Right forelimb (tissue), 1 donor: ENCODE results near the gene TBX4.
"Not testable (repeated sequence)": the region's sequence is repeated elsewhere in the genome, so short reads cannot be mapped to it uniquely, and the experiment has no call there.

ENCODE experiments used
- DNase-seq: peaks from one replicate; pipeline ENCODE4 v3.0.0-alpha.2; 2018

The TBX4 gene

DNA sequence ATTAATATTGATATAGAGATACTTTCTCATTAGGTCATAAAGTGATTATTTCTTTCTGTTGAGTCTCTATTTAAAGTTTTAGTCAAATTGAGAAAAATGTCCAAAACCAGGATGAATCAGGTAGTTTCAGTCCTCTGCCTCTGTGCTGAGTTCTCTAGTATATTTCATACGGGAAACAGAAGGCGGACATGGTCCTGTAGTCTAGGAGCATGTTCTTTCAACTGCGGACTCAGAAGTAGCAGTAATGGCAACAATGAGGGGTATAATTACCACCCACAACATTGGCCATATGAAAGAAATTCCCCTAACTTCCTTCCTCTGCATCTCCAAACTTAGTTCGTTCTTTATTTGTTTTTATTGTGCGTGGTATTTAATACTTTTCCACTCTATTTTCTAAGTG is 50.1 kb downstream of the TBX4 start:
- no peak for DNase-seq

DNA sequence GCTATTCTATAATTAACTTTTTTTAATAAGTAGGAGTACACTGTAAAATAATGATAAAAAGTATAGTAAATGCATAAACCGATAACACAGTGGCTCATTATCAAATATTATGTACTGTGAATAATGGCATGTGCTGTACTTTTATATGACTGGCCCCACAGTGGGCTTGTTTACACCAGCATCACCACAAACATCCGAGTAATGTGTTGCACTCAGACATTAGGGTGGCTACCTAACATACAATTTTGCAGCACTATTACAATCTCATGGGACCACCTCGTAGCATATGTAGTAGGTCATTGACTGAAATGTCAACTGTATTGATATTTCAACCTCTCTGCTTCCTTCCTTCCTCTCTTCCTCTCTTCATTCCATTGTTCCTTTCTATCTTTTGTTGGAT is 51.7 kb downstream of the TBX4 start:
- no peak for DNase-seq

DNA sequence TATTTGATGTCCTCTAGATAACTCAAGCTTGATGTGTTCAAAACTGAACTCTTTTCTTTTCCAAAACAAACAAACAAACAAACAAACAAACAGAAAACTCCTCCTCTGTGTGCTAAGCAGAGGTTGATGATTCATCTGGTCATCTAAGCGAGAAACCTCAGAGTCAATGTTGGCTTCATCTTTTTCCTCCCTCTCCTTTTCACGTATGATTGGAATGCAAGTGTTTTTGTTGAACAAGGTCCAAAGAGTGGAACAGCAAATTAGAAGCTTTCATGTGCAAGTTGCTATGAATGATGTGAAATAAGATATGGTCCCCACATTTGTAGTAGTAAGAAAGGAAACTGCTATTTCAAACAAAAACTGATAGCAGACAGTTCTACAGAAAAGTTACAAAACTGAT is 52.5 kb downstream of the TBX4 start:
- DNase-seq = no peak

DNA sequence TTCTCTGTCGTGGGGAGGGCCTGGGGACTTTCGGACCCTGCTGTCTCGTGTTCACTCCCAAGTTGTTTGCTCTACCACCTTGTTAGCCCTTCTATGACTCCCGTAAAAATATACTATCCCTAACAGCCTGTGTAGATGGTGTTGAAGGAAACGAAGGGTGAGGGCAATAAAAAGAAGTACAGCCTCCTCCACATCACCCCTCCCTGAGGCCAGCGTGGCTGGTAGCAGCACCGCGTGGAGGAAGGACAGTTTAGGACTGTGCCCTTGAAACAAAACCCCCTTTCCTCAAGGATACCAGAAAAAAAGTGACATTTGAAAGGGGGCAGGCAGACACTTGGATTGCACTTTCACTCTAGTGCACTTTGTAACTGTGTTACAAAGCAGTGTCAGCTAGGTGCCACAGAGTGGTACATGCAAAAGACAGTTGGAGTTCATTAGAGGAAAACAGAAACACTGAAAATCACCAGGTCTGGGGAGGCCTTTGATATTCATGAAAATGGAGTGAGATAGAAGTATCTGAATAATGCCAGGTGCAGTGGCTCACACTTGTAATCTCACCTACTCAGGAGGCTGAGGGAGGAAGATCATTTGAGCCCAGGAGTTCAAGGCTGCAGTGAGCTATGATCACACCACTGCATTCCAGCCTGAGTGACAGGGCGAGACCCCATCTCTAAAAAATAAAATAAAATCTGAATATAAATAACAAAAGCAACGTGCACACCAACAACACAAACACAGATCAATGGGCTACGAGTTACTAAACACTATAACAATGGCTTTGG is 53.8 kb downstream of the TBX4 start:
- no peak for DNase-seq

DNA sequence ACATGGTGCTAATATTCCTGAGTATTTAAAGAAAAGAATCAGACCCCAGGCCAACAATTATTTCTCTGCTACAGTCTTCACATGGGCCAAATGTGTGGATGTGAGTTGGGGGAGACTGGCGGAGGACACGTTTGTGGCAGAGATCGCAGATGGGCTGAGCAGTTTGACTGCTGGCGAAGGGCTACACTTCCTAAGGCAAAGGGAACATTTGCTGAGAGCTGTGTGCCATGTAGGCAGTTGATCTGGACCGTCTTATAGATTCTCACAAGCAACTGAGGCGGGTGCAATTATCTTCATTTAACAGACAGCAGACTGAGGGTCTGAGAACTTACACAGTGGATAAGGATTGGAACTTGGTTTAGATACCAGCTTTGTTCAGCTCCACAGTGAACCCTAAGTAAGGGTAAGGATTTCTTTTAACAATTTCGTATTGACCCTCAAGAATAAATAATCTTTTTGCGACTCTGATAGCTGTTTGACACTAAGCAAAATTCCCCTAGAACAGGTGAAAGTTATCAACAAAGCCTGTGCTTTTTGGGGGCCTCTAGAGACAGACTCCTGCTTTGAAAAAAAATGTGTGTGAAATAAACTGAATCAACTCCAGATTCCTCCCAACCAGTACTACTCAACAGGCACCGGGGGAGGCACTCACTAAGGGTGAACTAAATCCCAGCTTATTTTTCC is 55.3 kb downstream of the TBX4 start:
- DNase-seq = no peak

DNA sequence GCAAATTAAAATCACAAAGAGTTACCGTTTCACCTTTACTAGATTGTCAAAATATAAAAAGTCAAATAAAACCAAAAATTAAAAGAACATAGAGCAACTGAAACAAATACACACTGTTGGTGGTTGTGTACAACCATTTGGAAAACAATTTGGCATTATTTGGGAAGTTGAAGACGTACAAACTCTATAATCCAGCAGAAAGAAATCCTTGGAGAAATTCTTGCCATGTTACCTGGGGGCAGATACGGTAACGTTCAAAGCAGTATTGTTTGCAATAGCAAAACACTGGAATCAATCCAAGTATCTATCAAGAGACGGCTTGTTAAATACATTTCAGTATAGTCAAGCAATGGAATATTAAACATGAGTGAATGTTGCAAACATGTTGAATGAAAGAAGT is 56.7 kb downstream of the TBX4 start:
- DNase-seq = no peak

DNA sequence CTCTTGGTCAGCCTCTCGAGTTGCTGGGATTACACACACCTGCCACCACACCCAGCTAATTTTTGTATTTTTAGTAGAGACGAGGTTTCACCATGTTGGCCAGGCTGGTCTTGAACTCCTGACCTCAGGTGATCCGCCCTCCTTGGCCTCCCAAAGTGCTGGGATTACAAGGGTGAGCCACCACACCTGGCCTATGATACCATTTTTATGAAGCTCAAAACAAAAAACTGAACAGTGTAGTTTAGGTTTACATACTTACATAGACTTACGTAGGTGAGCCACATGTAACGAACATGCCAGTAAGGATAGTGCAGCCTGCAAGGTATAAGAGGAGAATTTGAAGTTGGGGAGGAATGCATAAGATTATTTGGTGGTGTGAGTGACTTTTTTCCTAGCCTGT is 57.2 kb downstream of the TBX4 start:
- DNase-seq = not testable (repeated sequence)

DNA sequence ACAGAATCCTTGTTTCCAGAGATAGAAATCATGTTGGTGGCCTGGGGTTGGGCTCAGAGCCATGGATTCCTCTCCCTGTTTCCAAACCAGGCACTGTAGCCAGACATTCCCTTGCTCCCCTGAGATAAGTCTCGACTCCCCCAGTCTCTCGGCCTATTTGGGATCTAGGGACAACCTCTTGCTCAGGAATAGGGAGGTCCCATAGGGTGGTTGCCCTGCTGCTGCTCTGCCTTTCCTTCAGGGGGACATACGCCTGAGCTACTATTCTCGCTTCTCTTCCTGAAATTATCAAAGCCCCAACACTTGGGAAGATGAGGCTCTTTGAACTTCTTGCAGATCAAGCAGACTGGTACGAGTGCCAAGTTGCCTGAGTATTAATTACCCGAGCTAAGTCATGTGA is 58.0 kb downstream of the TBX4 start:
- no peak for DNase-seq

DNA sequence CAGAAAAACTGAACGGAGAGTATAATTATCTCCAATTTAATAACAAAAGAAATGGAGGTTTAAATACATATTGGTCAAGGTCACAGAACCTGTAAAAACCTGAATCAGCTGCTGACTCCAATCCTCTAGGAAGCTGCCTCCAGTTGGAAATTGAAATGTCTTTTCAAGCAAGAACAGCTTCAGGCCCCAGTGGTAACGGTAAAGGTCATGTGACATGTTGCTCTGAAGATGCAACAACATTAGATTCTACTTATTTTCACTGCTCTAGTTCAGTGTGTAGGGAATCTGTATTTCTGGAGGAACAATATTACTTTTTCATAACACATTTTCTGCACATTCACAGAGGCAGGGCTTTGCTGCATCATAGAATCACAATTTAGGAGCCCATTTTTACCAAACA is 58.8 kb downstream of the TBX4 start:
- DNase-seq = no peak

DNA sequence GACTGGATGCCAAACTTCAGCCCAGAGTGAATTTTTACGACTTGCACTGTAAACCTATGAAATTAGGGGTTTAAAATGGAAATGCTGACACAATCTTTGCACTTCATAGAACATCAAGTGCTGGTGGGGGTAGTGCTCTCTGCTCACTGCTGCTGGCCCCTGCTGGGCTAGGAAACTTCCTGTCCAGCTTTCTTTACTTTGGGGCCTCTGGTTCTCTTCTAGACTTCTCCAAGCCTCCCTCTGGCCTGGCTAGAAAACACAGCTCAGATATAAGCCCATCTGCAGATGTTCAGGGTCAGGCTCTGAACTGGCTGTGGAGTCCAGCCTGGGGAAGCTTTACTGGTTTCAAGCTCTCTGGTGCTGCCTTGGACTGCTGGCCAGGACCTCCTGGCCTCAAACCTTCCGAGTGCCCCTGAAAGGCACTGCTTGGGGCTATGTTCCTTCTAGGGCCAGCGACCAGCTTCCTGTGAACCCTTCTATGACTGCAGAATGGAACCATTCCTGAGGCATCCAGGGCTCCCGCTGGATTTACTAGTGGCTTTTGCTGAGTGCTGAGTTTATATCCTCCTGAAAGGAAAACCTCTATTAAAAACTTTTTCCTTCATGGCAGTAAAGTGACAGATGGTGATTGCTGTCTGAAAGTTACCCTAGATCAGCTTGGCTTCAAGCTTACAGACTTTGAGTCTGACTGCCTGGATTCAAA is 59.4 kb downstream of the TBX4 start:
- DNase-seq = no peak

DNA sequence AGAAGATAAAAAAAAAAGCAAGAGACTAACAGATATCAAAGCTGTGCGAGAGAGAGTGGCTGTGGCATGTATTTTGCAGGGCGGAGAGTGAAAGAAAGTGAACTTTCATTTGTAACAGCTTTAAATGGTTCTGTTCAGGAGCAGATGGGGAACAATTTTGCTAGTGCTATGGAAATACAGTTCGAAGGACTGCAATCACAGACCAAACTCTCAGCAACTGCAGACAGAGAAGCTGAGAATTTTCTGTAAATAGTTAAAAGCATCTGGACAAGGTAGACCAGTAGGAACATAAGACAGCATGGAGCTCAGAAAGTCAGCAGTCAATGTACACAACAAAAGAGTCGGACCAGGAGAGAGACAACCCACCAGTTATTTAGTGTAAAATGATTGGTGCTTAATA is 62.3 kb downstream of the TBX4 start:
- no peak for DNase-seq

DNA sequence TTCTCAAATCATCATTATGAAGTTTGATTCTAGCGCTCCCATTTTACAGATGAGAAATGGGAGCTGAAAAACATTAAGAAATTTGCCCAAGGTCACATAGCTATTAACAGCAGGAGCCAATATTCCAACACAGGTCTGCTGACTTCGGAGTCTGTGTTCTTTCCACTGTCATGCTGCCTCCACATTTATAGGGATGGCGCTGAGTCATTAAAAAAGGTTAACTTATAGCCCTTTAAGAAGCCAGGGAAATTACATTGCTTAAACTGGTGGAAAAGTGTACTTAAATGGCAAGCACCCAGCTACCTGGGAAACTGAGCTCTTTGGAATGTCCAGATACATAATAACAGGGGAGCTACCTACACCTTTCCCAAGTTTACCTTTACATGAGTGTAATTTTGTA is 65.0 kb downstream of the TBX4 start:
- no peak for DNase-seq

DNA sequence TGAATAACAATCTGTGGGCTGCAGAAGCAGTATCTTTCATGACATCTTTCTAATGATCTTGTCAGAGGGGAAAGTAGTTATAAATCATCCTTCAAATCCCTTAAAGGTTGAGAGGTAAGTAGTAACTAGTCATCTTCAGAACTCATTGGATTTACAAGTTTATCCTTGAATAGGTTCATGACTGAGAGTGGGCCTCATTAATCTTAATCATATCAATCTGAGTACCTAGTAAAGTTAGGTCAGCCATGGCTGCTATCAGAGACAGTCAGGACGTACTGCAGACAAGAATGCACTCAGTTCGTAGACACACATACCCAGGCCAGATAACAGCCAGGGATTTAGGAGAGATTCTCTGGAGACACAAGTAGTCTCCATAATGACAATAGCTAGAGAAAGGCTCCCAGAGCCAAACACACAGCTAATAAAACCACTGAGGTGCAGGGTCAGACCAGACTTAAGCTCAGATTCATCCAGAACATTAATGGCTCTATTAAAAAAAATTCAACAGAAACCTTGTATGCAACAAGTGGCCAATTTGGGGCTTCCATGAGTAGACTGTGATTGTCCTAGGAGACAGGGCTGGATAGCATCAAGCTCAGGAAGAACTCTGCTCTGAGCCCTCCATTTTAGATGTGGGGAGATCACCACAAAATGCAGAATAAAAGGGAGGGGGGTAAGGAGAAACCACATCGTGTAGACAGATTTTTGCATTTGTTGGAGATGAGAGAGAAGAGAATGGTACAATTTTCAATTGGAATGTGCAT is 65.8 kb downstream of the TBX4 start:
- DNase-seq = no peak

DNA sequence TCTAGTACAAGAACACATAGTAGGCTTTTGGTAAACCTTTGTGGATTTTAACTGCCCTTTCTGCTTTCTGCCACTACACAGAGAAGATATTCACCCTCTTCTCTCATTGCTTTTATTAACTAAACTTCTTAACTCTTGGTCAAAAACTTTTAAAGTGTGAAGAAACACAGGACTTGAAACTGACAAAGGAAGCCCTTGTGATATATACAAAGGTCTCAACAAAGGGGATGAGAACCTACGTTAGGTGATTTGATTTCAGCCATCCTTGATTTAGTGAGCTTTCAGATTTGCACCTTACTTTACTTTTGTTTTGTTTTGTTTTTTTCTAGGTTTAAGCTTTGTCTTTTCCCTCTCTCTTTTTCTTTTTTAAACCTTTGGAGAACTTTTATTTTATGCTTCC is 66.9 kb downstream of the TBX4 start:
- no peak for DNase-seq

DNA sequence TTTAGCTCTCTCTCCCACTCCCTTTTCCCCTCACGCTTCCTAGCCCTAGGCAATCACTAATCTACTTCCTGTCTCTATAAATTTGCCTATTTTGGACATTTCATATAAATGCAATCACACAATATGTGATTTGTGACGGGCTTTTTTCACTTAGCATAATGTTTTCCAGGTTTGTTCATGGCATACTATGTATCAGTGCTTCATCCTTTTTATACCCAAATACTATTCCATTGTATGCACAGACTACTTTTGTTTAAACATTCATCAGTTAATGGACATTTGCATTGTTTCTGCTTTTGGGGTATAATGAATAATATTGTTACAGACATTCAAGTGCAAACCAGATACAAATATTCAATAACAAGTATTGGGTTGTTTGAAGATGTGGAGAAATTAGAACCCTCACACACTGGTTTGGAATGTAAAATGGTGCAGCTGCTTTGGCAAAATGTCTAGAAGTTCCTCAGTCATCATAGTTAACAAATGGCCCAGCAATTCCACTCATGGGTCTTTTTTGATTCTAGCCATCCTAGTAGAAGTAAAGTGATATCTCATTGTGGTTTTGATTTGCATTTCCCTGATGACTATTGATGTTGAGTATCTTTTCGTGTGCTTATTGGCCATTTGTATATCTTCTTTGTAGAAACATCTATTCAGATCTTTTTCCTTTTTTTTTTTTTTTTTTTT is 67.7 kb downstream of the TBX4 start:
- no peak for DNase-seq

DNA sequence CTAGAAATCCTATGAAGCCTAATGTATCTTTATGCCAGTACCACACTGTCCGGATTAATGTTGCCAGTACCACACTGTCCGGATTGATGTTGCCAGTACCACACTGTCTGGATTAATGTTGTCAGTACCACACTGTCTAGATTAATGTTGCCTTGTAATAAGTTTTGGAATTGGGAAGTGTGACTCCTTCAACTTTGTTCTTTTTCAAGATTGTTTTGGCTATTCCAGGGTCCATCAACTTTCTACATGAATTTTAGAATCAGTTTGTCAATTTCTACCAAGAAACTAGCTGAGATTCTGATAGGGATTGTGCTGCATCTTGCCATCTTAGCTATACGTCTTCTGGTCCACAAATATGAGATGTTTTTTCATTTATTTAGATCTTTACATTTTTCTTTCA is 68.7 kb downstream of the TBX4 start:
- DNase-seq = no peak

DNA sequence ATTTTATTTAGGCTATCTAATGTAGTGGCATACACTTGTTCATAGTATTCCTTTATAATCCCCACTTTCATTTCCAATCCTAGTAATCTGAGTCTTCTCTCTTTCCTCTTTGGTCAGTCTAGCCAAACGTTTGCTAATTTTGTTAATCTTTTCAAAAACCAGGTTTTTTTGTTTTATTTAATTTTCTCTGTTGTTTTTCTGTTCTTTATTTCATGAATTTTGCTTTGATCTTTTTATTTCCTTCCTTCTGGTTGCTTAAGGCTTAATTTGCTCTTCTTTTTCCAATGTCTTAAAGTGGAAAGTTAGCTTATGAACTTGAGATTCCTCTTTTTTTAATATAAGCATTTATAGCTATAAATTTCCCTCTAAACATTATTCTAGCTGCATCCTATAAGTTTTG is 69.9 kb downstream of the TBX4 start:
- no peak for DNase-seq

DNA sequence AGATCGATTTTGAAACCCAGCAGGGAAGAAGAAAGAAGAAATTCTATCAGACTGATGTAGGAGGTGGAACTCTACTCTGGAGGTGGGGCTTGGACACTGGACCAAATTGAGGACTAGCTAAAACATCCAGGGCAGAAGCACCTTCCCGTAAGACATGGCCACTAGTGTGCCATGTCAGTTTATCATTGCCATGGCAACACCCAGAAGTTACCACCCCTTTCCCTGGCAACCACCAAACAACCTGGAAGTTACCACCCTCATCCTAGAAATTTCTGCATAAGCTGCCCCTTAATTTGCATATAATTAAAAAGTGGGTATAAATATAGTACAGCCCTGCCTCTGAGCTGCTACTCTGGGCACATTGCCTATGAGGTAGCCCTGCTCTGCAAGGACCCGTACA is 72.1 kb downstream of the TBX4 start:
- no peak for DNase-seq

DNA sequence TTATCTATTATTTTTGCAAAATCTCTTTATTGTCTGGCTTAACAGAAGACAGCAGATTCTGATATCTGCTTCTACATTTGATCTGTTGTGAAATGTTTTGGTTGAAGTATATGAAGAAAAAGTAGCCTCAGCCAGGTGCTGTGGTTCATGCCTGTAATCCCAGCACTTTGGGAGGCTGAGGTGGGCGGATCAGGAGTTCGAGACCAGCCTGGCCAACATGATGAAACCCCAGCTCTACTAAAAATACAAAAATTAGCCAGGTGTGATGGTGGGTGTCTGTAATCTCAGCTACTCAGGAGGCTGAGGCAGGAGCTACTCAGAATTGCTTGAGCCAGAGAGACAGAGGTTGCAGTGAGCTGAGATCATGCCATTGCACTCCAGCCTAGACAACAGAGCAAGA is 75.2 kb downstream of the TBX4 start:
- not testable (repeated sequence) for DNase-seq

DNA sequence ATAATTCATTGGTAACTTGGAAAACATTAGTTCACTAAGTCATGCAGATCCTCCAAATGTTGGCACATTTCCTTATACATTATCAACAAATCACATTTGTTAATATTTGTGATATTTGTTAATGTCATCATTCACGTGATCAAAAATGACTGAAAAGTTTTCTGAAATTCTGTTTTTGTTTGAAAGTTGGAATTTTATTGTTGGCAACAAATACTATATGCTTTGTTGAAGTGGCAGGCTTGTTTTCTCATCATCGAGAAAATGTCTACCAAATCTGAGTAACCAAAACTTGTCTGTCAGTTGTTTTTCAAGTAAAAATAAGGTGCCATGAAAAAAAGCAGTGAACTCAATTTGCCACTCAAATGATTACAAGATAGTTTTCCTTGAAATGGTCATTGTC is 75.9 kb downstream of the TBX4 start:
- no peak for DNase-seq

DNA sequence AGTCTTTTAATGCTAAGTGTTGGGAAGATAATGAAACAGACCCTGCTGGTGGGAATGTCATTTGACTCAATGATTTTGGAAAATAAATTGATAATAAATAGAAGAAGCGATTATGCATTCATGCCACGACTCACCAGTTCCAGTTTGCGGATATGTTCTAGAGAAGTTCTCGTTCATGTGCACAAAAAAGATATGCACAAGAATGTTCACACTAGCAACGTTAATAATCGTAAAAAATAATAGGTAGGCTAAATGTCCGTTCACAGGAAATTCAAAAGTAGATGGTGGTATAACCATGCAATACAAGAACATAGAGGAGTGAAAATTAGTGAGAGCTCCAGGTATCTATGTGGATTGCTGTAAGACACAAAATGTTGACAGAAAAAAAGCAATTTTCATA is 79.0 kb downstream of the TBX4 start:
- DNase-seq = no peak

DNA sequence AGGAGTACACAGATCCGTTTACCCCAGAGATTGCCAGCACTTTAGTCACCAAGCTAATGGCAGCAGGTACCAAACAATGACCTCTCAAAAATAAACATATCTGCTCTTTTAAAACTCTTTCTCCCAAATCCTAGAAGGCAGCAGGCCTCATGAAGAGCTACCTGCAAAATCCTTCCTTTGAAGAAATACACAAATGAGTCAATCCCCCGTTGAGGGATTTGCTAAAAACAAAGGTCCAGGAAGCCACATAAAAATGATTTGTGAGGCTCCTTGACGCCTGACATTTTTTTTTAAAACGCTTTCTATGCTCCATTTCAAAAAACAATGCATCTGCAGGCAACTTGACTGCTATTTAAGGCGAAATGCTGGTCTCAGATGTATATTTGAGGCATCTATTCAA is 80.6 kb downstream of the TBX4 start:
- DNase-seq = no peak

DNA sequence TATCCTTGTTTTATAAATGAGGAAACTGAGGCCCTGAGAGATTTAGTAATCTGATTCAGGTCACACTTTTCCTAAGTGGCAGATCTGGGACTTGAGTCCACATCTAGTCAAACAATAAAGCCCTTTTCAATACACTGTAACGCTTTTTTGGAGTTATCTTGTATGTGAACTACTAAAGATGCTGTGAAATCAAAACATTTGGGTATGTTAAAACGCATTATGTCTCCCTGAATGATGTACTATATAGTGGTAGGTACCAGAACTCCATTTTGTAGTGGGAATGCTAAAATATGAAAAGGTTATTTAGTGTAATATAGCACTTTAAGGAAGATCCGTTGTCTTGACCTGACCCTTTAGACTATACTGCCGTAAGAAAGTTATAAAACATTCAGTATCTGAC is 81.6 kb downstream of the TBX4 start:
- no peak for DNase-seq
